T-helper 2 cell treated with Interferon-gamma antibody and Interleukin-4, amounts not matched to agents 5 μg/mL and 100 μg/mL, for 36 hours (primary cell): ENCODE results near the gene TRIM29.
A peak's percentile ranks its signal among the peaks of the same experiment; 100 is the strongest.

Experiments
- DNase-seq: peaks from one replicate; pipeline ENCODE4 v3.0.0; 2021; ENCODE audit warnings: low spot score
- H3K27ac Mint-ChIP-seq: one replicate; pipeline ENCODE4 v1.8.0; 2021; ENCODE audit warnings: mild to moderate bottlenecking, mixed read lengths
- H3K27me3 Mint-ChIP-seq: one replicate; pipeline ENCODE4 v1.8.0; 2021; ENCODE audit warnings: low read depth, mixed read lengths
- H3K36me3 Mint-ChIP-seq: one replicate; pipeline ENCODE4 v1.8.0; 2021; ENCODE audit warnings: low read depth, mixed read lengths
- H3K4me1 Mint-ChIP-seq: one replicate; pipeline ENCODE4 v1.8.0; 2021; ENCODE audit warnings: low read depth, mixed read lengths
- H3K4me3 Mint-ChIP-seq: one replicate; pipeline ENCODE4 v1.8.0; 2022; ENCODE audit warnings: mild to moderate bottlenecking, moderate library complexity, mixed read lengths
- H3K9me3 Mint-ChIP-seq: one replicate; pipeline ENCODE4 v1.8.0; 2021; ENCODE audit warnings: mixed read lengths

The TRIM29 gene, protein sequence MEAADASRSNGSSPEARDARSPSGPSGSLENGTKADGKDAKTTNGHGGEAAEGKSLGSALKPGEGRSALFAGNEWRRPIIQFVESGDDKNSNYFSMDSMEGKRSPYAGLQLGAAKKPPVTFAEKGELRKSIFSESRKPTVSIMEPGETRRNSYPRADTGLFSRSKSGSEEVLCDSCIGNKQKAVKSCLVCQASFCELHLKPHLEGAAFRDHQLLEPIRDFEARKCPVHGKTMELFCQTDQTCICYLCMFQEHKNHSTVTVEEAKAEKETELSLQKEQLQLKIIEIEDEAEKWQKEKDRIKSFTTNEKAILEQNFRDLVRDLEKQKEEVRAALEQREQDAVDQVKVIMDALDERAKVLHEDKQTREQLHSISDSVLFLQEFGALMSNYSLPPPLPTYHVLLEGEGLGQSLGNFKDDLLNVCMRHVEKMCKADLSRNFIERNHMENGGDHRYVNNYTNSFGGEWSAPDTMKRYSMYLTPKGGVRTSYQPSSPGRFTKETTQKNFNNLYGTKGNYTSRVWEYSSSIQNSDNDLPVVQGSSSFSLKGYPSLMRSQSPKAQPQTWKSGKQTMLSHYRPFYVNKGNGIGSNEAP

DNA sequence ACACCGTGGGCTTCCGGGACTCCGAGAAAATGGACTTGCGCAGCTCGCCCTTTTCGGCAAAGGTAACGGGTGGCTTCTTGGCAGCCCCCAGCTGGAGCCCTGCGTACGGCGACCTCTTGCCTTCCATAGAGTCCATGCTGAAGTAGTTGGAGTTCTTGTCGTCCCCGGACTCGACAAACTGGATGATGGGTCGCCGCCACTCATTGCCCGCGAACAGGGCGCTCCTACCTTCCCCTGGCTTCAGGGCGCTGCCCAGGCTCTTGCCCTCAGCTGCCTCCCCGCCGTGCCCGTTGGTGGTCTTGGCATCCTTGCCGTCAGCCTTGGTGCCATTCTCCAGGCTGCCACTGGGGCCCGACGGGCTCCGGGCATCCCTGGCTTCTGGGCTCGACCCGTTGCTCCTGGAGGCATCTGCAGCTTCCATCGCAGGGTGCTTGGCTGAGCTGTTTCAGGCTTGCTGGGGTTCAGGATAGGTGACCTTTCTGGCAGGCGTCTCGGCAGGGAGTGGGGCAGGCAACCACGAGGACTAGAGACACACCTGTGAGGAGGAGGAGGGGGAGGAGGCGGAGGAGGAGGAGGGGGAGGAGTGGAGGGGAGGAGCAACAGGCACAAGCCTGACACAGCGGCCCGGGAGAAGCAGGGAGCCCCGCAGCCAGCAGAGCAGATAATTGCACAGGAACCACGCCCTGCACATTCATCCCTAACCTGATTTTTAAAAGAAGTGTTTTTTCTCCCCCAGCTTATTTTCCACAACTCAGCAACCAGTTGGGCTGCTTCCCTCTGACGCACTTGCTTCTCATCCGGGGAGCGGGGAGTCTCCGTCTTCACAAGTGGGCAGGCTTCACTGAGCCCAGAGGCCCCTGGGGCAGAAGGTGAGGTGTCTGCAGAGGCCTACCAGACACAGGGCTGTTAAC, at the start of gene TRIM29:
TSS of gene TRIM29 (minus strand) at position 503 of the 911 bp plus-strand sequence. CDS start at position 421, 82 bp downstream.
- Mint-ChIP-seq H3K27ac (no peak within 1 kb of the TSS), H3K27me3 (peaks cover 3% of the 10 kb centered on the region), H3K36me3 (no peaks in the 10 kb centered on the region), H3K9me3 (no peaks in the 10 kb centered on the region), H3K4me3 (no peak within 1 kb of the TSS), H3K4me1 (no peaks in the 10 kb centered on the region)
- no peak for DNase-seq

DNA sequence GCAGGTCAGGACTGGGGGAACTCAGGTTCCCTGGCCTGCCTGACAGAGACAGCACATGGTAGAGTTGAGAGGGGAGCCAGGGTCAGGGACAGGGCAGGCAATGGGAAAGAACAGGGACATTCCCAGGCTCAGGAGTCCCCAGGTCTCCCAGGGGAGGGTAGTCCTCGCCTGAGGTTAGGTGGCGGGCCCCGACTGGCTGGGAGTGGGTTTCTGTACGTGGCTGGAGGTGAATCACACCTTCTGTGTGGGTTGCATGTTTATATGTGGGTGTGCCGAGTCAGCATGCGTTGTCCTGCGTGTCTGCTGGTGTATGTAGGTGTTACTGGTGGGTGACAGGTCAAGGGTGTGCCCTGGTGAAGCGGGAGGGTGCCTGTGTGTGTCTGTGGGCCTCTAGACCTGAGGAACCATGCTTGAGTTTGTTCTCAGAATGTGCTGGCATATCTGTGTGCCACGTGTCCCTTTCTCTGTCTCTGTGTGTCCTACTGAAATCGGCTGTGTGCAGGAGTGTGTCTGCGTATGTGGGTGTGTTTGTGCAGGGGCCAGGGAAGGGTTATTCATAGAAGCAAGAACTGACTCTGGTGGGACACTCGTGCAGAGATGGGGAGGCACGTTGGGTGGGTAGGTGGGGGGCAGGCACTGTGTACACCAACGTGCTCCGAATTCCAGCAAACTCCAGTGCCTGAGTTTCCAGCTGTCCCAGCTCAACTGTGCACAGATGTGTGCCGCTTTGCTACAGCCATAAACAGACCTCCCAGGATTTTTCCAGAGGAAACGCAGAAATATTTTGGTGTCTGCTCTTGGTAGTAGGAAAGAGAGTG, 49.1 kb upstream of the TRIM29 start:
- no peaks in the 10 kb centered on the region for H3K4me1 Mint-ChIP-seq
- DNase-seq, result peak; percentile 44
- no peaks in the 10 kb centered on the region for H3K36me3 Mint-ChIP-seq
- H3K27ac Mint-ChIP-seq, result no peak overlapping the region
- no peaks in the 10 kb centered on the region for H3K9me3 Mint-ChIP-seq
- no peak overlapping the region for H3K4me3 Mint-ChIP-seq
- H3K27me3 Mint-ChIP-seq, result peaks cover 12% of the 10 kb centered on the region

DNA sequence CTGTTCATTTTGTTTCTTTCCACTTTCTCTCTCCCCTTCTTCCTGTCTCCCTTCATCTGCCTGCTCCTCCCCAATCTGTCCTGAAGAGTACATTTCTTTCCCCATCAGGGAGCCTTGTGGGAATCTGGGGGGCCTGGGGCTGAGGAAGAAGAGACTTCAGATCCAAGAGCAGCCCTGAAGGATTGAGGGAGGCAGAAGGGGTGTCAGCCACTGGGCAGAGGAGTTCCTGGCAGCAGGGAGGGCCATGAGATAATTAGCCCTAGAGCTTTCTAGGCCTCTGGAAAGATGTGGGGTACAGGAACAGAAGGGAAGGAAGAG, 48.5 kb upstream of the TRIM29 start:
- H3K36me3 Mint-ChIP-seq, result no peaks in the 10 kb centered on the region
- H3K27ac Mint-ChIP-seq, result no peak overlapping the region
- H3K4me3 Mint-ChIP-seq, result no peak overlapping the region
- H3K9me3 Mint-ChIP-seq, result no peaks in the 10 kb centered on the region
- H3K4me1 Mint-ChIP-seq, result no peaks in the 10 kb centered on the region
- peaks cover 12% of the 10 kb centered on the region for H3K27me3 Mint-ChIP-seq
- DNase-seq, result no peak

DNA sequence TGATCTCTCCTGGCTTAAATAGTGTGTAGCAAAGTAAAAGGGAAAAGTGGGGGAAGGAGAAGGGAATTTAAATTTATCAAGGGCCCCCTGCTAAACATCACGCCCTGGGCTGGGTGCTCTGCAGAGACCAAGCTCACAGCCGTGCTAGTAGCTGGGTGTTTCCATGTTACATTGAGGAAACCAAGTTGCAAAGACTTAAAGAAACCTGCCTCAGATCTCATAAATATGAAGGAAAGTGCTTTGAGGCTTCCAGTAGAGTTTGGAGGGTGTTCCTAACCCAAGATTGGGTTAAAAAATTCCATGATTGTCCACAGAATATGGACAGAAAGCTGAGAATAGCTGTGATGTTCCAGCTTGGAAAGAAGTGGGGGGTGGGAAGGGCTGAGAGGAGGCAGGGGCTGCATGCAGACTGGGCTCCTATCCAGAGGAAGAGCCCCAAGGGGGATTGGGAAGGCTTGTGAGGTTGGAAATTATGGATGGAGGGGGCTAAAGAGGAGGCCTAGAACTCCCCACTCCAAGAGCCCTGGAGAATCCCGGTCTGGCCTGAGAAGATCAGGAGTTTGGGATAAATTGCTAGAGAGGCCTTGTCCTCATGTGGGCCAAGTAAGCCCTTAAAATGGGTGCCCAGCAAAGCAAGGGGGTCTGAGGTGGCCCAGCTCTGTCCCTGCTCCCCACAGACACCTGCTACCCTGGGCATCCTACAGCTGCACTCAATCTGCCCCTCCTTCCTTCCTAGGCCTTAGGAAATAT, 48.0 kb upstream of the TRIM29 start:
- peaks cover 12% of the 10 kb centered on the region for H3K27me3 Mint-ChIP-seq
- no peak for DNase-seq
- H3K36me3 Mint-ChIP-seq, result no peaks in the 10 kb centered on the region
- H3K4me1 Mint-ChIP-seq, result no peaks in the 10 kb centered on the region
- no peak overlapping the region for H3K4me3 Mint-ChIP-seq
- no peak overlapping the region for H3K27ac Mint-ChIP-seq
- no peaks in the 10 kb centered on the region for H3K9me3 Mint-ChIP-seq

DNA sequence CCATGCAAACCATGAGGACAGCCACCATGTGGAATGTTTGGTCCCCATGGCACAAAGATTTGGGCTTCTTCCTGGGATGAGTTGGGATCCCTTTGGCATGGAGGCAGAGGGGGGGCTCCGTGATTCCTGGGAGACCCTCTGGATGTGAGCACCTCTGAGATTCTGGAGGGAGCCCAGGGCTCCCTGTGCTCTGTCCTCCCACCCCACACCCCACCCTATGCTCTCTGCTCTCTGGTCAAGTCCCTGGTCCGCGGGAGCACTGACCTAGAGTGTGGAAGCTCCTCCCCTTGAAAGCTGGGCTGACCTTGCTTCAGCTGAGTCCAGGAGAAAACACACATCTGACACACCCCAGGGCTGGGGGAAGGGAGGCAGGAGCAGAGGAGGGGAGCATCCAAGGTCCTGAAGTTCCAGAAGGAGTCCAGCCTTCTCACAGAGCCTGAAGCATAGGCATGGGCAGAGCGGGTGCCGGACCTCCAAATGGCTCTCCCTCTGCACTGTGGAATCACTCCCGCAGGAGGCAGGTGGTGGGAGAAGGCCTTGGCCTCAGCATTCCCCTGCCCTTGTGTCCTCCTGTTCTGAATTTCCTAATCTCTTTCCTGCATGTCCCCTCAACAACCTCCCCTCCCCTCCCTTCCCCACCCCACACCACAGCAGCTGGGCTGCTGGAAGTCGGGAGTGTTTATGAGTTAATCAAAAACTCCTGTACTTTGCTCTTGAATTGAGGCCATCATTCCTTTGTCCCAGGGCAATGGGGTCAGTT, 47.2 kb upstream of the TRIM29 start:
- DNase-seq, result no peak
- Mint-ChIP-seq H3K4me1 (no peaks in the 10 kb centered on the region), H3K27ac (no peak overlapping the region), H3K4me3 (no peak overlapping the region), H3K9me3 (no peaks in the 10 kb centered on the region), H3K27me3 (peaks cover 12% of the 10 kb centered on the region), H3K36me3 (no peaks in the 10 kb centered on the region)

DNA sequence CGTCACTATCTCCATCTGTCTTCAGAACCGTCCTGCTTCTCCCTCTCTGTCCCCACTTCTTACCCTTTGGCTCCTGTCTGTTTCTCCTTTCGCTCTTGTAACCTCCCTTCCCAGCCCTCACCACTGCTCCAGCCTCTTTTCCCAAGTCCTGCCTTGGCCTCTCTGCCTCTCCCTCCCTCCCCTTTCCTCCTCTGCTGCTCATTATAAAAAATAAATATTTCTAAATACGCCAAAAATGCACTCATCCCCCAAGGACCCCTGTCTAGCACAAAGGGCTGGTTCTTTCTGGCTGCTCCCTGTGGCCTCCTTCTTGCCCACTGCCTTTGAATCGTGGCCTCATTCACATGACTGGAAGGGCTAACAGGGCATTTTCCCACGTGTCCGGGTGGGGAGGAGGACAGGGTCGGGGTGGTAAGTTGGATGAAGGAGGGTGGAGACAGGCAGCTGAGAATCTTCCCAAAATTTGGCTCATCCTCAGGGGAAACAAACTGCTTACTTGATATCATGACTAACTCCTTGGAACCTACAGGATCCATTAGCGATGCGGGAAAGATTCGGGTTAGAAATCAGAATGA, 46.5 kb upstream of the TRIM29 start:
- H3K4me3 Mint-ChIP-seq, result no peak overlapping the region
- no peaks in the 10 kb centered on the region for H3K9me3 Mint-ChIP-seq
- H3K27me3 Mint-ChIP-seq, result peaks cover 12% of the 10 kb centered on the region
- no peak overlapping the region for H3K27ac Mint-ChIP-seq
- no peaks in the 10 kb centered on the region for H3K4me1 Mint-ChIP-seq
- no peak for DNase-seq
- no peaks in the 10 kb centered on the region for H3K36me3 Mint-ChIP-seq

DNA sequence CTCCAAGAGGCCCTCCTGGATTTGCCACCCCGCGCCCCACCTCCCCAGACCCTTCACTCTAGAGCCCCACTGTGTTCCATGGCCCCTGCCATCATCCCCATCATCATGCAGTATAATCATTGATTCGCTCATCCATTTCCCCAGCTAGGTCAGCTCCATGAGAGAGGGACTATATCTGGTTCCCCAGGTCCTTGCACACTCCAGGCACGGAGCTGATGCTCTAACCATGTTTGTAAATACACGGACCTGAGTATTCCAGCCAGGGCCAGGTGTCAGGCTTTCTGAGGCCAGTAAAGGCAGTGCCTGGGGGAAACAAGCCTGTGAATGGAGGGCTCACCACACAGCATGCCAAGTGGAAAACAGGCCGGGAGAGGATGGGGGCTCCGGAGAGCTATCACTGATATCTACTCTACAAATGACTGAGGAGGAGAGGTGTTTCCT, 45.8 kb upstream of the TRIM29 start:
- no peak for DNase-seq

DNA sequence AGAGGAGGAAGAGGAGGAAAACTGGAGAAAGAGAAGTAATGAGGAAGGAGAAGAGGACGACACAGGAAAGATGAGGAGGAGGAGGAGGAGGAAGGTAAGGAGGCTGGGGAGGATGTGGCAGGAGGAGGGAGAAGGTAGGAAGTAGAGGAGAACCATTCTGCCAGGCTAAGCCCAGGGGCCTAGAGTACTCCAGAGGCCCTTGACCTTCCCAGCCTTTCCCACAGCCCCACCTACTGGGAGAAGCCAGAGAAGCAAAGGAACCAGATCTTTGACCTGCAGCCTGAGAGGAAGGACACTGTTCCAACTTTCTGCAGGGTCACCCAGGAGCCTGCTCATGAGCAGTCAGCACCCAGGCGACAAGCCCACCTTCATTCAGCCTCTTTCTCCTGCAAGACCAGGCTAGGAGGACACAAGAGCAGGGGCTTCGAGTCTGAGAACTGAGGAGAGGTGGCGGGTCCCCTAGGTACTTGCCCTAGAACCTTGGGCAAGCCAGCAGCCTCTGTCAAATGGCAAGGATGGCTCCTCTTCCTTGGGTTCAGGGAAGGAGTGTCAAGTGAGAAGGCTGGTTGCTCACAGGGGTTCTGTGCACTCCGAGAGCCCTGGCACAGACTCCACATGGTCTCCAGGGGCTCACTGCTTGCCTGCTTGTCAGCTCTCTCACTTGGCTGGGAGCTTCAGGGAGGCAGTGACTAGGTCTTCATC, 45.0 kb upstream of the TRIM29 start:
- H3K36me3 Mint-ChIP-seq, result no peaks in the 10 kb centered on the region
- H3K27ac Mint-ChIP-seq, result no peak overlapping the region
- H3K9me3 Mint-ChIP-seq, result no peaks in the 10 kb centered on the region
- no peaks in the 10 kb centered on the region for H3K4me1 Mint-ChIP-seq
- H3K4me3 Mint-ChIP-seq, result no peak overlapping the region
- peaks cover 12% of the 10 kb centered on the region for H3K27me3 Mint-ChIP-seq
- no peak for DNase-seq

More for the DNA sequence above, 45.8 kb upstream of the TRIM29 start:
- Mint-ChIP-seq H3K4me1 (no peaks in the 10 kb centered on the region), H3K4me3 (no peak overlapping the region), H3K36me3 (no peaks in the 10 kb centered on the region), H3K27ac (no peak overlapping the region), H3K27me3 (peaks cover 12% of the 10 kb centered on the region), H3K9me3 (no peaks in the 10 kb centered on the region)

DNA sequence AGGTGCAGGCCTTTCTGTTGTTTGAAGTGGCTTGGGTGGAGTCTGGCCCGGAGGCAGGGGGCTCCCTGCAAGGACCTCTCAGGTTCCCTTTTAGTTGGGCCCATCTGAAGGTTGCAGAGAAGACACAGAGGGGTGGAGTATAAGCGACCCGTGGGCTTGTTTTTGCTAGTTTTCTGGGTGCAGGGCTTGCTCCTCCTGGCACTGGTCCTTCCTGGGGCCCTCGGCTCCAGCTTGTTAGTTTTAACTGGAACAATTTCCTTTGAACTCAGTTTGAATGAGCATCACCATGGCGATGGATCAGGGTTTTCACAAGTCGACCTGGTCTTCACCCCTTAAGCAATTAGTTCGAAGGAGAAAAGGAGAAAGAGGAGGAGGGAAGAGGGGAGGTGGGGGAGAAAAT, 44.5 kb upstream of the TRIM29 start:
- no peaks in the 10 kb centered on the region for H3K9me3 Mint-ChIP-seq
- no peaks in the 10 kb centered on the region for H3K36me3 Mint-ChIP-seq
- no peak overlapping the region for H3K27ac Mint-ChIP-seq
- DNase-seq, result no peak
- H3K27me3 Mint-ChIP-seq, result peaks cover 13% of the 10 kb centered on the region
- no peak overlapping the region for H3K4me3 Mint-ChIP-seq
- no peaks in the 10 kb centered on the region for H3K4me1 Mint-ChIP-seq

DNA sequence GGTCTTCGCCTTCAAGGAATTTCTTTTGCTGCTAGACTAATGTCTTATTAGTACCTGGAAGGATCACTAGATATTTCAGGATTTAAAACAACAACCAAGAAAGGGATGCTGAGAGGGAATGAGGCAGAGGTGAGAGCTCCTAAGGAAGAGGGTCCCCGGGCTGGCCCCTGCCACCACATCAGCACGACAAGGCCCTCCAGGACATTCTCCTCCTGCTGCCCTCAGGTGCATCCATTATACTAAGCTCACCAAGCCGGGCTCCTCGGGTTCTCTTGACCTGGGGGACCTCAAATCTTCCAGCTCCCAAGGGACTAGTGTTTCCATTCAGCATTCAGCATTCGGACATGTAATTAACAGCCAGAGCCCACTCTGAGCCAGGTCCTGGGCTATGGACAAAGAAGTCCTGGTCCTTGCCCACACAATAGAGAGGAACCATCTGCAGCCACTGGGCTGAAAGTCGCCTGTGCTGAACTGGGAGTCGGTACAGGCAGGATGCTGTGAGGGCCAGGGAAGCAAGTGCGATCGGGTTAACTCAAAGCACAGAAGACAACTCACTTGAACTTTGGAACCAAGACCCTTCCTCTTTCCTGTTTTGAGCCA, 43.6 kb upstream of the TRIM29 start:
- H3K27me3 Mint-ChIP-seq, result peaks cover 12% of the 10 kb centered on the region
- H3K4me1 Mint-ChIP-seq, result no peaks in the 10 kb centered on the region
- no peak for DNase-seq
- no peaks in the 10 kb centered on the region for H3K9me3 Mint-ChIP-seq
- no peak overlapping the region for H3K27ac Mint-ChIP-seq
- no peak overlapping the region for H3K4me3 Mint-ChIP-seq
- no peaks in the 10 kb centered on the region for H3K36me3 Mint-ChIP-seq

DNA sequence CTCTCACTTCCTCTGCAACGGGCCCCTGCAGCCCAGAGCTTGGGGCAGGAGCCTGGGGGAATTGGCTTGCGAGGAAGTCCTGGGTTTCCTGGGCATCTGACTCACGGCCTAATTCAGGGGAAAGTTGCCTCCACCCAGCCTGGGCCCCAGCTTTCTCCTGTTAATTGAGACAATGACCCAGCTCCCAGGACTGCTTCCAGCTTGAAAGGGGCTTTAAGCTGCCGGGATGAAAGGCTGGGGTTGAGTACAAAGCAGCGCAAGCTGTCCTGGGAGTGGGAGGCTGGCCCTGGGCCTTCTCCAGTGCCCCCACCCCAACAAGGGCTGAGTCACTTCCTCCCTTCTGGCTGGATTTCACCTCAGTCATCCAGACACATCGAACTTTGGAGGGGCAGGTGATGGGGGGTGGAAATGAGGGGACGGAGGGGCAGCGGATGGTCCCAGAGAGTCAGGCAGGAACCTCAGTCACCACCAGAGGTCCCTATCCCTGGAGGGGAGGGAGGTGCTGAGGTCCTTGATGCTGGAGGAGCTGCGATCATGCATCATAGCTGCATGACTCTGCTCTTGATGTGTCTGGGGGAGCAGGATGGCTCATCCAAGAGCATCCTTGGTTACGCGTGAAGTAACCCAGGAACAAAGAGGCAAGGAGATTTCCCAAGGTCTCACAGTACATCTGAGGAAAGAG, 42.8 kb upstream of the TRIM29 start:
- DNase-seq, result no peak
- H3K27me3 Mint-ChIP-seq, result peaks cover 7% of the 10 kb centered on the region
- no peaks in the 10 kb centered on the region for H3K4me1 Mint-ChIP-seq
- no peaks in the 10 kb centered on the region for H3K9me3 Mint-ChIP-seq
- no peak overlapping the region for H3K4me3 Mint-ChIP-seq
- H3K27ac Mint-ChIP-seq, result no peak overlapping the region
- no peaks in the 10 kb centered on the region for H3K36me3 Mint-ChIP-seq
